ENCODE measurements around the gene INPP1.

INPP1 gene

DNA sequence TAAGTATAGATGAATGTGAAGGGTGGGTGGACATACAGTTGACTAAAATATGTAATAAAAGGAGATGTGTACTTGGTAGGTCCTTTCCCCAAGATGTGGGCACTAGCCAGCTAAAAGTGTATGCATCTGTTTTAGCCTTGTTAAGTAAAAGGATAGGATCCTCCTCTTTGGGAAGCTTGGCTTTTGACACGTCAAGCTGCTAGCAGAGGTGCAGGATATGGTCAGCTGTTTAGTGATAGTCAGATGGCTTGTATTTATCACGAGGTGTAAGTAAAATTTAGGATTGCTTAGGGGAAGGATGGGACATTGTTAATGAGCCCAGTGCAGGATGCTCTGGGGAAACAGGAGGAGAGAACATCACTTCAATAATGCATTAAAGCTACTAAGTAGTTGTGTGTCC is 66.2 kb downstream of the INPP1 start:
- DNase-seq (ENCODE audit: low read depth): no peak
- H3K4me3 ChIP-seq (ENCODE audit: control insufficient read depth, low read depth, low read length): no peak overlapping the region
- TF ChIP-seq, protein P1, sequence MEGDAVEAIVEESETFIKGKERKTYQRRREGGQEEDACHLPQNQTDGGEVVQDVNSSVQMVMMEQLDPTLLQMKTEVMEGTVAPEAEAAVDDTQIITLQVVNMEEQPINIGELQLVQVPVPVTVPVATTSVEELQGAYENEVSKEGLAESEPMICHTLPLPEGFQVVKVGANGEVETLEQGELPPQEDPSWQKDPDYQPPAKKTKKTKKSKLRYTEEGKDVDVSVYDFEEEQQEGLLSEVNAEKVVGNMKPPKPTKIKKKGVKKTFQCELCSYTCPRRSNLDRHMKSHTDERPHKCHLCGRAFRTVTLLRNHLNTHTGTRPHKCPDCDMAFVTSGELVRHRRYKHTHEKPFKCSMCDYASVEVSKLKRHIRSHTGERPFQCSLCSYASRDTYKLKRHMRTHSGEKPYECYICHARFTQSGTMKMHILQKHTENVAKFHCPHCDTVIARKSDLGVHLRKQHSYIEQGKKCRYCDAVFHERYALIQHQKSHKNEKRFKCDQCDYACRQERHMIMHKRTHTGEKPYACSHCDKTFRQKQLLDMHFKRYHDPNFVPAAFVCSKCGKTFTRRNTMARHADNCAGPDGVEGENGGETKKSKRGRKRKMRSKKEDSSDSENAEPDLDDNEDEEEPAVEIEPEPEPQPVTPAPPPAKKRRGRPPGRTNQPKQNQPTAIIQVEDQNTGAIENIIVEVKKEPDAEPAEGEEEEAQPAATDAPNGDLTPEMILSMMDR (IDR thresholded peaks at IDR 0.05; ENCODE audit: control insufficient read depth, insufficient read depth, low read depth, low read length, missing control alignments): no peak

DNA sequence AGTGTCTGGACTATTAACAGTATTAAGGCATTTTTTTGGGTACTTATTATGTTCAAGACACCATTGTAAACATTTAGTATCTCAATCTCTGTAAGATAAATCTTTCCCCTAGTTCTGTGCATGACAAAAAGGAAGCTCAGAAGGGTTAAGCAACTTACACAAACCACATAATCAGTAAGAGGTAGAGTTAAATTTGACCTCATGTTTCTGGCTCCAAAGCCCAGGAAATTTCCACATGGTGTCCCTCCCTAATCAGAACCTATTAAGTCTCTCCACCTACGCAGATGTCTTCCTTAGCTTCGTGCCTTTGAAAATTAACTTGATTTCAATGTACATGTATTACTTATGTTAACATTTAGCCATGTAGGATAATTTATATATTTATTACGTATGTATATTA is 66.8 kb downstream of the INPP1 start:
- DNase-seq (ENCODE audit: low read depth): no peak
- H3K4me3 ChIP-seq (ENCODE audit: control insufficient read depth, low read depth, low read length): no peak overlapping the region
- TF ChIP-seq, protein P1 (IDR thresholded peaks at IDR 0.05; ENCODE audit: control insufficient read depth, insufficient read depth, low read depth, low read length, missing control alignments): no peak

DNA sequence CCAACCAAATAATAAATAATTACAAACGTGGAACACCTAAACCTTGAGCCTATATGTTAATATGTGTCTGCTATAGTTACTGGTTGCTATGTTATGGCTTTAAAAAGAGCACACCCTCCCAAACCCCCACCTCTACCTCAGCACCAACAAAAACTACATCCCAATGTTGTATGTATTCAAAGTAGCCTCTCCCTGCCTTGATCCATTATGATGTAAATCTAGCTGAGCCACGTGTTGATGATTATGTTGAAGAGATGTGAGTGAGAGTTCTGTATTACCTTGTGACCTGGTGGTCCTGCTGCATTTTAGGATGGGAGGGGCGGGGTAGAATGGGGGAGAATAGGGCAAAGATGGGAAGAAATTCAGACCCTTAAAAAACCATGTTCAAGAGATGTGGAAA is 69.6 kb downstream of the INPP1 start:
- TF ChIP-seq, protein P1 (IDR thresholded peaks at IDR 0.05; ENCODE audit: control insufficient read depth, insufficient read depth, low read depth, low read length, missing control alignments): no peak
- H3K4me3 ChIP-seq (ENCODE audit: control insufficient read depth, low read depth, low read length): no peak overlapping the region
- DNase-seq (ENCODE audit: low read depth): no peak

DNA sequence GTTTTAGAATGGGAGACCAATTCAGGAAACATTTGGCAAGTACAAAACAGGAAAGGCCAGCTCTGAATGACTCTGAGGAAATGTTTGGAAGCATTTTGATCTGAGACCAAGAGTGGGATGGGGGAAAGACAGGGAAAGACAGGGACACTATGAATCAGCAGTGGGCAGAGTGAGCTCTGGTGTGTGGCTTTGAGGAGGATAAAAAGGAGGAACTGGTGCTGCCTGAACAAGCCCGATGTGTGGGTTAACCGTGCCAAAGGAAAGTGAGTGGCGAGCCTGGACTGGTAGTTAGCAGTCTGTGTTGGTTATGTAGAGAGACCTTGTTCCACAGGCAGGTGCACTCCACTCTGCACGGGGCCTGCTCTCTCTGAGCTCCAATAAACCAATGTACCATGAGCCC is 70.0 kb downstream of the INPP1 start:
- no peak overlapping the region for H3K4me3 ChIP-seq (ENCODE audit: control insufficient read depth, low read depth, low read length)
- TF ChIP-seq, protein P1 (IDR thresholded peaks at IDR 0.05; ENCODE audit: control insufficient read depth, insufficient read depth, low read depth, low read length, missing control alignments): no peak
- DNase-seq (ENCODE audit: low read depth): no peak

DNA sequence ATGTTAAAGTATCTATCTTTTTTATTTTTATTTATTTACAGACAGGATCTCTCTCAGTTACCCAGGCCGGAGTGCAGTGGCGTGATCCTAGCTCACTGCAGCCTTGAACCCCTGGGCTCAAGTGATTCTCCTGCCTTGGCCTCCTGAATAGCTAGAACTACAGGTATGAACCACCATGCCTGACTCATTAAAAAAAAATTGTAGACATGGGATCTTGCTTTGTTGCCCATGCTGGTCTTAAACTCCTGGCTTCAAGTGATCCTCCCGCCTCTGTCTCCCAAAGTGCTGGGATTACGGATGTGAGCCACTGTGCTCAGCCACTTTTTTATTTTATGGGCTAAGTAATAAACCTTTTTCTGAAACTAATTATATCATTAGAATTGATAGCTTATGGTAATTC is 71.9 kb downstream of the INPP1 start:
- no peak overlapping the region for H3K4me3 ChIP-seq (ENCODE audit: control insufficient read depth, low read depth, low read length)
- TF ChIP-seq, protein P1 (IDR thresholded peaks at IDR 0.05; ENCODE audit: control insufficient read depth, insufficient read depth, low read depth, low read length, missing control alignments): no peak

DNA sequence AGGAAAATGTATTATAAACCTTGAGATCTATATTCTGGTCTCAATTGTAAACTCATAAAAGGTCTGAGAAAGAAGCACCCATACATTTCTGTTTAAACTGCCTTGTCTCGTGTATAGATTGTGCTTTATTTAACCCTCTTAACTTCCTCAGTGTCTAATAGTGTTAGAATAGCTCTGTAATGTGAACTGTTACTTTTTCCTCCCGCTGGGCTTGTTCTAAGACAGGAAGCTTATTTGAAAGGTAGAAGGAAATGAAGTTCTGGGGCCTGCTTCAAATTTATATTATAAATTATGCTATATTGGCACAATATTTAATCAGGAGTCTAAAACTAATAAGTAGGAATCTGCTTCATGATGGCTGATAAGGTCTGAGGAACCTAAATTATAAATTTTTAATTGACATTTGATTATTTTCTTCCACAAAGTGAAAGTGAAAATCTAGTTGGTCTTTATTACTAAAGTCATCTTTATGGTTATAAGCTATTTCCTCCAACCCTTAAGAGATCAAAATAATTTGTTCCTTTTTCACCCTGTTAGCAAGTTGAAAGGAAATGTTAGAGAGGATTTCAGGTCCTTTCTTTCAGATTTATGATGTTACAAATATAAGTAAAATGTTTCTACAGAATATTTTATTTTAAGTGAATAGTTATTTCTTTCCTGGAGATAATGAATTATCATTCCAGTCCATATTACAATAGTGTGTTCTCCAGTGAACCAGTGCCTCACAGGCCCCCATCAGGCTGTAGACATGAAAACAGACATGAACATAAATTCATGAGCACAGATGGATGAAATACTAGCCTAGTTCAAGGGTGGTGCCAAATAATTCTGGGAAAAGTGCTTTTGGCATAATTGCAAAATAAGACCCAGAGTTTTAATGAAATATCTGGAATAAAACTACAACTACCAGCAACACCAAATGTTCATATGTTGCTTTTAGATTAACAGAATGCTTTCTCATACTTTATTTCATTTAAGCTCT is 72.7 kb downstream of the INPP1 start:
- TF ChIP-seq, protein P1 (IDR thresholded peaks at IDR 0.05; ENCODE audit: control insufficient read depth, insufficient read depth, low read depth, low read length, missing control alignments): no peak
- H3K4me3 ChIP-seq (ENCODE audit: control insufficient read depth, low read depth, low read length): no peak overlapping the region
- DNase-seq (ENCODE audit: low read depth): no peak

More for the DNA sequence above, 71.9 kb downstream of the INPP1 start:
- DNase-seq (ENCODE audit: low read depth): no peak
